Osteocyte (in vitro differentiated cells): ENCODE data around the gene SPAG16. TPM values are rescaled to one million over a fixed set of nuclear protein-coding genes. Genes with fewer than 3 reads are reported as not detected.

ENCODE experiments used
- DNase-seq: peaks from one replicate; pipeline ENCODE4 v3.0.0; 2021; ENCODE audit warnings: mixed read lengths; ENCODE audit not compliant: unreplicated experiment; ENCODE audit errors: extremely low spot score
- H3K27ac Mint-ChIP-seq: one replicate; pipeline ENCODE4 v1.8.0; 2021; ENCODE audit warnings: mild to moderate bottlenecking, mixed read lengths; ENCODE audit not compliant: unreplicated experiment
- H3K27me3 Mint-ChIP-seq: one replicate; pipeline ENCODE4 v1.8.0; 2021; ENCODE audit warnings: mixed read lengths; ENCODE audit not compliant: unreplicated experiment
- H3K36me3 Mint-ChIP-seq: one replicate; pipeline ENCODE4 v1.8.0; 2021; ENCODE audit warnings: mixed read lengths; ENCODE audit not compliant: unreplicated experiment
- H3K4me1 Mint-ChIP-seq: one replicate; pipeline ENCODE4 v1.8.0; 2021; ENCODE audit warnings: mixed read lengths; ENCODE audit not compliant: unreplicated experiment
- H3K4me3 Mint-ChIP-seq: one replicate; pipeline ENCODE4 v1.8.0; 2021; ENCODE audit warnings: mild to moderate bottlenecking, moderate library complexity, mixed read lengths; ENCODE audit not compliant: unreplicated experiment
- H3K9me3 Mint-ChIP-seq: one replicate; pipeline ENCODE4 v1.8.0; 2021; ENCODE audit warnings: mixed read lengths; ENCODE audit not compliant: unreplicated experiment
- total RNA-seq: library from RNA; stranded (reverse); gene quantifications from 2 replicates; pipeline ENCODE4 v1.2.1, GENCODE V29; 2021
- TF ChIP-seq, protein P1 (sequence below): fragments of 200-600 bp; sonication (generic); IDR thresholded peaks from 2 replicates; pipeline ENCODE4 v1.5.0; 2021; ENCODE audit warnings: antibody characterized with exemption, mild to moderate bottlenecking, moderate library complexity

The SPAG16 gene
- total RNA-seq, 1 donor from 2014 or later, result 20.7 TPM

DNA sequence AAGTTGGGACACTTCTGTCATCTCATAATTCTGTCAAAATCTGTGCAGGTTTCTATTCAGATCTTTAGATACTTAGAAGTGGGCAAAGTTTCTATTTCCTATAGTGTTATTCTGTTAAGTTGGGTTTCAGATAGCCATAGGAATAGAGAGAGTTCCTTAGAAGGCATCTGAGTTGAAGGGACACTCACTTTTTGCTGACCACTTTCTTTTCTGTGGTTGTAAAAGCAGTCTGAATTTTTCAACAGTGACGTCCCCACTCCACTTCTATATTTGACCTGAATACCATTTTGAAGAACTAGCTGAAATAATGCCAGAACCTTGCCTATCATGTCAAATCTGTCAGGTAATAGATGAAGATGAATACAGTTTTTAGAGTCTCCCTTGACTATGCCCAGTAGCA, 267.3 kb downstream of the SPAG16 start:
- H3K4me3 Mint-ChIP-seq, result no peak overlapping the region
- no peak for DNase-seq
- no peaks in the 10 kb centered on the region for H3K36me3 Mint-ChIP-seq
- H3K4me1 Mint-ChIP-seq, result no peaks in the 10 kb centered on the region
- H3K27me3 Mint-ChIP-seq, result peaks cover 9% of the 10 kb centered on the region
- no peaks in the 10 kb centered on the region for H3K9me3 Mint-ChIP-seq
- H3K27ac Mint-ChIP-seq, result no peak overlapping the region
- TF ChIP-seq, protein P1, sequence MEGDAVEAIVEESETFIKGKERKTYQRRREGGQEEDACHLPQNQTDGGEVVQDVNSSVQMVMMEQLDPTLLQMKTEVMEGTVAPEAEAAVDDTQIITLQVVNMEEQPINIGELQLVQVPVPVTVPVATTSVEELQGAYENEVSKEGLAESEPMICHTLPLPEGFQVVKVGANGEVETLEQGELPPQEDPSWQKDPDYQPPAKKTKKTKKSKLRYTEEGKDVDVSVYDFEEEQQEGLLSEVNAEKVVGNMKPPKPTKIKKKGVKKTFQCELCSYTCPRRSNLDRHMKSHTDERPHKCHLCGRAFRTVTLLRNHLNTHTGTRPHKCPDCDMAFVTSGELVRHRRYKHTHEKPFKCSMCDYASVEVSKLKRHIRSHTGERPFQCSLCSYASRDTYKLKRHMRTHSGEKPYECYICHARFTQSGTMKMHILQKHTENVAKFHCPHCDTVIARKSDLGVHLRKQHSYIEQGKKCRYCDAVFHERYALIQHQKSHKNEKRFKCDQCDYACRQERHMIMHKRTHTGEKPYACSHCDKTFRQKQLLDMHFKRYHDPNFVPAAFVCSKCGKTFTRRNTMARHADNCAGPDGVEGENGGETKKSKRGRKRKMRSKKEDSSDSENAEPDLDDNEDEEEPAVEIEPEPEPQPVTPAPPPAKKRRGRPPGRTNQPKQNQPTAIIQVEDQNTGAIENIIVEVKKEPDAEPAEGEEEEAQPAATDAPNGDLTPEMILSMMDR, result no peak

DNA sequence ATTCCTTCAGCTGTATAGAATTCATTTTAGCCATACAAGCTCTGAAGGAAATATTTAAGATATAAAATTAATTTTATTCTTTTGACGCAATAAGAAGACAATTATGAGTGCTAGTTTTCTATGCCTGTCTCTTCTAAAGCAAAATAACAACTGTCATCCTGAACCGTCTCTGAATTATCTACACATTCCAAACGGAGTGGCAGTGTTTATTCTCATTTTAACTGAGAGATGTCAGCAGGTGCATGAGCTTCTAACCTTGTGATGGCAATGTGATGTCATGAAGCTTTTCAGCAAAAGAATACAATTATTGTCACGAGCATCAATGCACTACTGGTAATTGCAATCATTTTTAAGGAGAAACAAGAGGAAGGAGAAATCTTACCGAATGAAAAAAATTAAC, 274.8 kb downstream of the SPAG16 start:
- H3K4me3 Mint-ChIP-seq, result no peak overlapping the region
- H3K27me3 Mint-ChIP-seq, result peaks cover 5% of the 10 kb centered on the region
- no peak overlapping the region for H3K27ac Mint-ChIP-seq
- H3K9me3 Mint-ChIP-seq, result peaks cover 6% of the 10 kb centered on the region
- TF ChIP-seq, protein P1, result no peak
- no peak for DNase-seq
- no peaks in the 10 kb centered on the region for H3K36me3 Mint-ChIP-seq
- no peaks in the 10 kb centered on the region for H3K4me1 Mint-ChIP-seq

DNA sequence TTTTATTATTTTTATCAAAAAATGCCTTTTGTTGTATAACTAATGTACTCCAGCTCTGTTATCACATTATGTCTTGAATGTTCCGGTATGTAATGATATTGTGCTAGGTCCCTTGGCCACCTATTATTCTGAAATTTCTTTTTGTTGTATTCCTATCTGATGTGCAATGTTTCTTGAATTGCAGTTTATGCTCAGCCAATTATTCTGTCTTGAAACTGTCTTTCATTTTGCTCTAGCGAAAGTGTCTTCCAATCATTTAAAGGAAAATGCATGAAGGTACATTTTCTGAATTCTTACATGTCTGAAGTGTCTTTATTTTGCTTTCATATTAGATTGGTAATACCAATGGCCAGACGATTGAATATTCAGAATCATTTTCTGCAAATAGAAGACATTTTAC, 277.5 kb downstream of the SPAG16 start:
- DNase-seq, result no peak
- TF ChIP-seq, protein P1, result no peak
- H3K27me3 Mint-ChIP-seq, result no peaks in the 10 kb centered on the region

DNA sequence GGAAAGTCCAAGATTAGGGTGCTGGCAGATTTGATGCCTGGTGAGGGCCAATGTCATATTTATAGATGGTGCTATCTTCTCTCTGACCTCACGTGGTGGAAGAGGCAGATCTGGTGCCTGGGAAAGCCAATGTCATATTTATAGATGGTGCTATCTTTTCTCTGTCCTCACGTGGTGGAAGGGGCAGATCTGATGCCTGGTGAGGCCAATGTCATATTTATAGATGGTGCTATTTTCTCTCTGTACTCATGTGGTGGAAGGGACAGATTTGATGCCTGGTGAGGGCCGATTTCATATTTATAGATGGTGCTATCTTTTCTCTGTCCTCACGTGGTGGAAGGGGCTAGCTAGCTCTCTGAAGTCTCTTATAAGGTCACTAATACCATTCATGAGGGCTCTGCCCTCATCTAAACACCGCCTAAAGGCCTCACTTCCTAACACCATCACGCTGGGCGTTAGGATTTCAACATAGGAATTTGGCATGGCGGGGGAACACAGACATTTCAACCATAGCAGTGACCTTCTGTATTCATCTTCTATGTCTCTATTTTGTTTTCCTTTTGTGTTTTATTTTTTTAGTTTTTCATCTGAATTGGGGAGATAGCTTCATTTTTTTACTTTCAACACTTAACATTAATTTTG, 278.4 kb downstream of the SPAG16 start:
- no peaks in the 10 kb centered on the region for H3K36me3 Mint-ChIP-seq
- peaks cover 6% of the 10 kb centered on the region for H3K9me3 Mint-ChIP-seq
- no peak overlapping the region for H3K4me3 Mint-ChIP-seq
- no peaks in the 10 kb centered on the region for H3K27me3 Mint-ChIP-seq
- DNase-seq, result no peak
- TF ChIP-seq, protein P1, result no peak
- no peak overlapping the region for H3K27ac Mint-ChIP-seq
- H3K4me1 Mint-ChIP-seq, result no peaks in the 10 kb centered on the region

More for the DNA sequence above, 277.5 kb downstream of the SPAG16 start:
- Mint-ChIP-seq H3K4me1 (no peaks in the 10 kb centered on the region), H3K9me3 (peaks cover 6% of the 10 kb centered on the region), H3K27ac (no peak overlapping the region), H3K36me3 (no peaks in the 10 kb centered on the region), H3K4me3 (no peak overlapping the region)

DNA sequence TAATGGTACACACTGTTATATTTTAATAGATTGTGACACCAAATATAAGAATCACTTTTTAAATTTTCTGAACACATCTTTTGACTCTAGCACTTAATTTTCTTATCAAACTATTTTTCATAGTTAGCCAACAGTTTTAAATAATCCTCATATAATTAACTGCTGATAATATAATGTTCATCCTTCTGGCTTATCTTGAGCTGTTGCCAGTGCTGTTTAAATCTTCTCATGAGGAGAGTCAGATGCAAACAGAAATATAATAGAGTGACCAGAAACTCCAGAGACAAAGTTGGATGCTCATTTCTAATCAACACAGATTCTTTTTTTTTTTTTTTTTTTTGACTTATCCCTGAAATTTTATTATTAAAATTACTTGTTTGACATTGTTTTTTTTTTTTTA, 282.6 kb downstream of the SPAG16 start:
- Mint-ChIP-seq H3K9me3 (peaks cover 6% of the 10 kb centered on the region), H3K27ac (no peak overlapping the region), H3K4me3 (no peak overlapping the region), H3K27me3 (no peaks in the 10 kb centered on the region), H3K36me3 (no peaks in the 10 kb centered on the region), H3K4me1 (no peaks in the 10 kb centered on the region)
- TF ChIP-seq, protein P1, result no peak
- no peak for DNase-seq
